ENCODE measurements around the gene PCDH20.
"Not testable (repeated sequence)": the region's sequence is repeated elsewhere in the genome, so short reads cannot be mapped to it uniquely, and the experiment has no call there.

PCDH20 gene, protein sequence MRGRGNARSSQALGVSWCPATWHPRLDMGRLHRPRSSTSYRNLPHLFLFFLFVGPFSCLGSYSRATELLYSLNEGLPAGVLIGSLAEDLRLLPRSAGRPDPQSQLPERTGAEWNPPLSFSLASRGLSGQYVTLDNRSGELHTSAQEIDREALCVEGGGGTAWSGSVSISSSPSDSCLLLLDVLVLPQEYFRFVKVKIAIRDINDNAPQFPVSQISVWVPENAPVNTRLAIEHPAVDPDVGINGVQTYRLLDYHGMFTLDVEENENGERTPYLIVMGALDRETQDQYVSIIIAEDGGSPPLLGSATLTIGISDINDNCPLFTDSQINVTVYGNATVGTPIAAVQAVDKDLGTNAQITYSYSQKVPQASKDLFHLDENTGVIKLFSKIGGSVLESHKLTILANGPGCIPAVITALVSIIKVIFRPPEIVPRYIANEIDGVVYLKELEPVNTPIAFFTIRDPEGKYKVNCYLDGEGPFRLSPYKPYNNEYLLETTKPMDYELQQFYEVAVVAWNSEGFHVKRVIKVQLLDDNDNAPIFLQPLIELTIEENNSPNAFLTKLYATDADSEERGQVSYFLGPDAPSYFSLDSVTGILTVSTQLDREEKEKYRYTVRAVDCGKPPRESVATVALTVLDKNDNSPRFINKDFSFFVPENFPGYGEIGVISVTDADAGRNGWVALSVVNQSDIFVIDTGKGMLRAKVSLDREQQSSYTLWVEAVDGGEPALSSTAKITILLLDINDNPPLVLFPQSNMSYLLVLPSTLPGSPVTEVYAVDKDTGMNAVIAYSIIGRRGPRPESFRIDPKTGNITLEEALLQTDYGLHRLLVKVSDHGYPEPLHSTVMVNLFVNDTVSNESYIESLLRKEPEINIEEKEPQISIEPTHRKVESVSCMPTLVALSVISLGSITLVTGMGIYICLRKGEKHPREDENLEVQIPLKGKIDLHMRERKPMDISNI
- total RNA-seq = 0 reads per million in 4 experiments

DNA sequence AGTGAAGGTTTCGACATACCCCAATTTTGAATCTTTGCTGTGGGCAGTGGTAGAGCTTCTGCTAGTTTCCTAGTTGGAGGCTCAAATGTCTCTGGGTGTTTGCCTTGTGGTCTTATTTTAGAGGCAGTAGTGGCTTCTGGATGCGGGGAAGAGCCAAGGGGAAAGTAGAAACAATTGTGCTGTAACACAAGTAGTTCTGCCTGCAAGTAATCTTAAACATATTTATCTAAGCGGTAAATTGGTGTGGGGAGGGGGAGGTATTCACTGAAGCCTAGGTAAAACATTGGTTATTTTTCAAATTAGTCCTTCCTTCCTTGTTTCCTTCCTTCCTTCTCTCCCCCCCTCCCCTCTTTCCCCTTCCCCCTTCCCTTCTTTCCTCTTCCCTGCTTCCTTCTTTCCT is at the start of gene PCDH20:
PCDH20 (minus strand) TSS at position 101 of the 400 bp plus-strand sequence. CDS start 691 bp downstream, outside the sequence.
- DNase-seq = no peak

- no peak for DNase-seq
Observed at GRCh38 chr13:61463024-61463423, 47.4 kb upstream of the PCDH20 start.

- DNase-seq = no peak
Observed at GRCh38 chr13:61453121-61453520, 37.5 kb upstream of the PCDH20 start.

GRCh38 chr13:61432029-61432428 is 16.4 kb upstream of the PCDH20 start:
- DNase-seq = no peak

DNA sequence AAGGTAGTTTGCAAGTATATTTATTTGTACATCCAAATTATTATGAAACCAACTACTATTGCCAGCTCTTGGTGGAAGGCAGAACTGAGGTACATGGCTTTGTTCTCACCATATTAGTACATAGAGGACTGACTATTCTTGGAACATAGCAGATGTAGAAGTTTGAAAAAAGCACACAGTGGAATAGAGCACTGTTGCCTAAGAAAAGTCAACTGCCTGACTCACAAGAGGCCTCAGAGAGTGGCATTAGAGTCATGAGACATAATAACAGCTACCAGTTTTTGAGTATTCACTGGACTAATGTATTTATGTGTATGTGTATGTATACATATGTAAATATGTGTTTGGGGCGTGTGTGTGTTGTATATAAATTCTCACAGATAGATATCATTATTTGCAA is 8.3 kb upstream of the PCDH20 start:
- no peak for DNase-seq

DNA sequence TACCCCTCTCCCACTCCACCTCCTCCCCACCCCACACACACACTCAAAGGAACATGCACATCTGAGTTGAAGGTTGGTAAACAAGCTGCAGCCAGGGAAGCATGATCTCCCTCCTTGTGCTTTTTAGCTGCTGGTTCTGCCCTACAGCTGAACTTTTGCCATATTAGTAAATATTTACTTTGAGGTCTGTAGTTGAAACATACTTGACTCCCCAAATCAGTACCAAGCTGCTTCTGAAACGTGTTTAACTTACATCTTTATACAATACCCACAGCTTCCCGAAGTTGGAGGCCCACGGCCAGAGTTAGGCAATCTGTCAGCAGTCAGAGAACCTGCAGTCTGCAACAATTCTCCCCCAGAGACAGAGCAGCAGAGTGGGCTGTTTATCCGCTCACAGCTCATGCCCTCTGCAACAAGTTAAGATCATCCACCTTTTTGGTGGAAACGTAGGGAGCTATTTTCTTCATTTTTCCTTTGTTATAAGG is 1.5 kb upstream of the PCDH20 start:
- no peak for DNase-seq

DNA sequence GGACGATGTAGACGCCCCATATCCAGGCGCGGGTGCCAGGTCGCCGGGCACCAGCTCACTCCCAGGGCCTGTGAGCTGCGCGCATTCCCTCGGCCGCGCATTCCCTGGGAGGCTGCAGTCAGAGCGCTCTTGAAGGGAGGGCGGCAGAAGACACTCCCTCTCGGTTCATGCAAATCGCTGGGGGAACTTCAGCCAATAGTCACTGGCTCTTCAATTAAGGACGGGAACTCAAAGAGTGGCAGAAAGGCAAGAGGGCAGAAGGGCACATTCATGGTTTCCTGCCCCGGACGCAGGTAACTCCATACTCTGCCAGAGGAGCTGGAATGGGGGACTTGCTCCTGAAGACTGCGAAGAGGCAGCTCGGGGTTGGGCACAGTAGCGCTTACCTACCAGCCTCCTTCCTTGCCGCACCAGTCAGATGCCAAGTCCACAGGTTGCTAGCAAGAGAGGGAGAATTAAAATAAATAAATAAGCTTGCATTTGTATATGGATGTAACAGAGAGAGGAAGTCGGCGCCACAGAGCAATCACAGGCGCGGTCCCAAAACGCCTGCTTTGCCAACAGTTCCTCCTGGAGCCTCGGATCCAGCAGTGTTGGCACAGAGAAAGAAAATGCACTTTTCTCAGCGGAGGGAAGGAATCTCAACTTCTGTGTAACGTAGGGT is 459 bp downstream of the PCDH20 start:
- no peak for DNase-seq

GRCh38 chr13:61414686-61415057 is 977 bp downstream of the PCDH20 start:
- no peak for DNase-seq

- DNase-seq = no peak
Observed at GRCh38 chr13:61413572-61414535, 1.8 kb downstream of the PCDH20 start.

- DNase-seq = no peak
Observed at GRCh38 chr13:61410669-61411297, 4.9 kb downstream of the PCDH20 start.

- DNase-seq = no peak
Observed at GRCh38 chr13:61410266-61410665, 5.4 kb downstream of the PCDH20 start.

- no peak for DNase-seq
Observed at GRCh38 chr13:61408571-61408970, 7.1 kb downstream of the PCDH20 start.

GRCh38 chr13:61406275-61406674 is 9.4 kb downstream of the PCDH20 start:
- DNase-seq = no peak

DNA sequence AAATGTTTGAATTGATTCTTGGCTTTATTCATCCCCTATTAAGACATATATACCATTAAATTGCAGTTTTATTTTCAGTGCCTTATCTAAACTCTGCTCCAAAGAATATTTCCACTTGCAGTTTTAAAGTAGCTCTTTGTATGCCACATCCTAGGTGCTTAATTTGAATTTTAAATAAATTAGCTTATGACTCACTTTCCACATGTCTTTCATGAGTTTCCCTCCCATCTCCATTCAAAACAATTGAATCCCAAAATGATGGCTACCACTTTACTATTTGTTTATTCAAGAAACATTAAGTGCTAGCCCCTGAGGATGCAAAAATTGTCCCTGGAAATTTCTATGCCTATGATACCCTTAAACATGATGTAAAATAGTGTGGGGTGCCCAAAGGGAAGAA is 19.5 kb downstream of the PCDH20 start:
- DNase-seq = no peak

DNA sequence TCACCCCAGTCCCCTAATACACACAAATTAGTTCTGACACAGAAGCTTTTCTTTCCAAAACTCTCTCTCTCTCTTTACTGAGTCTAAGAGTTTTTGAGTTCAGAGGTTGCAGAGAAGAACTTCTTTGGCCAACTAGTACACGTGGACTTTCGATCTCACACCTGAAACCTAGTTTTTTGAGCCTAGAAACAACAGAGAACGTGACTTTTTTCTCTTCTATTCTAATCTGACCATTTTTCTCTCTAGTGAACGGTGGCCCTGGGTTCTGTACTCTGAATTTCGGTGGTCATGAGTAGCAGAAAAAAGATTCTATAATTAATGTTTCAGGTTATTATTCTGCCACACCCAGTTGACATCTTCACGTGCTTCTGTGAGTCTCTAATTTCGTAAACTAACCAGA is 24.2 kb downstream of the PCDH20 start:
- no peak for DNase-seq

GRCh38 chr13:61387694-61388093 is 28.0 kb downstream of the PCDH20 start:
- DNase-seq = no peak

- DNase-seq = no peak
Observed at GRCh38 chr13:61383111-61383510, 32.5 kb downstream of the PCDH20 start.

GRCh38 chr13:61370520-61370919 is 45.1 kb downstream of the PCDH20 start:
- DNase-seq = no peak

DNA sequence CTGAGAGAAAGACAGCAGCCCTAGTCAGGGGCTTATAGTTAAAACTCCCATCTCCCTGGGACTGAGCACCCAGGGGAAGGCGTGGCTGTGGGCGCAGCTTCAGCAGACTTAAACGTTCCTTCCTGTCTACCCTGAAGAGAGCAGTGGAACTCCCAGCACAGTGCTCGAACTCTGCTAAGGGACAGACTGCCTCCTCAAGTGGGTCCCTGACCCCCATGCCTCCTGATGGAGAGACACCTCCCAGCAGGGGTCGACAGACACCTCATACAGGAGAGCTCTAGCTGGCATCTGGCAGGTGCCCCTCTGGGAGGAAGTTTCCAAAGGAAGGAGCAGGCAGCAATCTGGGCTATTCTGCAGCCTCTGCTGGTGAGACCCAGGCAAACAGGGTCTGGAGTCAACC is 51.0 kb downstream of the PCDH20 start:
- not testable (repeated sequence) for DNase-seq

DNA sequence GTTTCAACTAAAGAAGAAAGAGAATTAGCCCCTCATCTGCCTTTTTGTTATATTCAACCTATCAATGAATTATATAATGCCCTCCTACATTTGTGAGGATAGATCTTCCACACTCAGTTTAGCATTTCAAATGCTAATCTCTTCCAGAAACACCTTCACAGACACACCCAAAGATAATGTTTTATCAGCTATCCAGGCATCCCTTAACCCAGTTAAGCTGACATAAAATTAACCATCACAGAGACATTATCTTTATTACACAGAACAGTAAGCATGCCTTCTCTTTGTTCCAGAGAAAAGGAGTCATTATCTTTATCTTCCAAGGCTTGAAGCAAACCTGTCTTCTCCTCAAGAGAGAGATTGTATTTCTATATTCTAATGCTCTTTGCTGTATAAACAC is 53.1 kb downstream of the PCDH20 start:
- DNase-seq = no peak
